ENCODE results near the gene UCK2. TPM values are rescaled to one million over a fixed set of nuclear protein-coding genes. Genes with fewer than 3 reads are reported as not detected.
A peak's percentile ranks its signal among the peaks of the same experiment; 100 is the strongest.

Gene UCK2
- total and polyA plus RNA-seq, 2 of the 8 experiments (the other 6 are each of a cell fraction or from before 2014, with no cell fraction given): 103 to 109 TPM

- H2BK120ac ChIP-seq (replicated peaks; ENCODE audit: low read depth, low read length): no peak overlapping the region
- H3K4me2 ChIP-seq (ENCODE audit: insufficient read depth in 1 of 2, low read depth in 2 of 2, low read length in 2 of 2): no peak overlapping the region
- H3K27me3 ChIP-seq (replicated peaks in 1 of 4; ENCODE audit: control insufficient read depth in 3 of 4, extremely low read depth in 1 of 4, insufficient read depth in 3 of 4, low read length in 3 of 4): no peaks in the 10 kb centered on the region
- no peak overlapping the region for H4K5ac ChIP-seq (ENCODE audit: insufficient read length, low read depth, low read length)
- no peak overlapping the region for H2BK12ac ChIP-seq (ENCODE audit: low read depth, low read length)
- H2BK15ac ChIP-seq (ENCODE audit: low read length): no peak overlapping the region
- no peaks in the 10 kb centered on the region for H3K36me3 ChIP-seq (ENCODE audit: control insufficient read depth in 2 of 4, insufficient read depth in 4 of 4, low read length in 3 of 4)
- H2BK20ac ChIP-seq (ENCODE audit: low read length): no peak overlapping the region
- FAIRE-seq: peak; percentile 75
- peaks cover 0 to 2% (median 0%) of the 10 kb centered on the region in 4 experiments; a peak in 1 of 7 replicates for H3K4me1 ChIP-seq (replicated peaks in 1 of 4; ENCODE audit: control insufficient read depth in 3 of 4, insufficient read depth in 4 of 4, low read length in 3 of 4)
- WGBS, 2 experiments (ENCODE audit: extremely low coverage in 1 of 2, insufficient coverage in 1 of 2, insufficient read length in 1 of 2, insufficient replicate concordance in 2 of 2, low coverage in 1 of 2, low lambda C conversion rate in 2 of 2, missing lambda C conversion rate in 1 of 2): 67% methylated on average over 10 of the region's 10 CpGs; no CpG with 5 or more reads in 1 of the 2 experiments
- CTCF ChIA-PET (ENCODE audit: partially characterized antibody): interaction anchor here (0.6 to 7.9 kb wide), 42 partner anchors 8 to 668 kb away, joined by 3 to 75 read pairs (median 4); partner anchors contain the start of gene FAM78B
- H3K23ac ChIP-seq (ENCODE audit: insufficient read length): no peak overlapping the region
- H3K18ac ChIP-seq (ENCODE audit: extremely low read depth, low read length): no peak overlapping the region
- no peak overlapping the region for H4K91ac ChIP-seq (replicated peaks; ENCODE audit: insufficient read length, low read length)
- H3K9me3 ChIP-seq (ENCODE audit: insufficient read depth in 2 of 2, low read depth in 1 of 2, low read length in 1 of 2): no peaks in the 10 kb centered on the region
- H3K14ac ChIP-seq (ENCODE audit: insufficient read length): no peak overlapping the region
- no peak overlapping the region for H3K4me3 ChIP-seq (ENCODE audit: extremely low read depth in 1 of 4, insufficient read depth in 2 of 4, low read depth in 3 of 4, low read length in 4 of 4)
- no peak overlapping the region for H3K4ac ChIP-seq (replicated peaks; ENCODE audit: insufficient read length, low read depth, low read length)
- no peak overlapping the region for H2AFZ ChIP-seq (ENCODE audit: low read length)
- no peak overlapping the region for H4K8ac ChIP-seq (ENCODE audit: extremely low read depth, insufficient read depth, low read length)
- no peak overlapping the region for H3K56ac ChIP-seq (replicated peaks; ENCODE audit: insufficient read length, low read depth, low read length)
- no peaks in the 10 kb centered on the region for H3K79me1 ChIP-seq (ENCODE audit: low read depth, low read length)
- POLR2A ChIA-PET (ENCODE audit: partially characterized antibody): no interaction called here
- no peaks in the 10 kb centered on the region for H3K79me2 ChIP-seq (ENCODE audit: control insufficient read depth in 1 of 2, insufficient read depth in 2 of 2, low read length in 2 of 2)
- peak in 1 of 2 experiments; percentile 70 for DNase-seq (ENCODE audit: low read depth in 1 of 2, low spot score in 2 of 2)
- H2AK5ac ChIP-seq (ENCODE audit: low read depth, low read length): no peak overlapping the region
- no peak overlapping the region for H3K27ac ChIP-seq (ENCODE audit: low read depth, low read length)
- H4K20me1 ChIP-seq (replicated peaks in 1 of 2; ENCODE audit: control insufficient read depth in 1 of 2, insufficient read depth in 2 of 2, low read length in 2 of 2): no peaks in the 10 kb centered on the region
- no peak overlapping the region for H2BK5ac ChIP-seq (ENCODE audit: low read depth, low read length)
- no peak overlapping the region for H3K9ac ChIP-seq (replicated peaks in 1 of 4; ENCODE audit: extremely low read depth in 1 of 4, low read depth in 3 of 4, low read length in 3 of 4)
- H3K23me2 ChIP-seq (ENCODE audit: low read depth, low read length): no peaks in the 10 kb centered on the region
- TF ChIP-seq ZNF274 (IDR thresholded peaks at IDR 0.05; ENCODE audit: borderline replicate concordance, extremely low read depth, low read length): no peak
- peak; percentile 89 to 92 for TF ChIP-seq SIN3A (conservative IDR thresholded peaks at IDR 0.05 in 1 of 2, IDR thresholded peaks at IDR 0.05 in 1 of 2; ENCODE audit: low read depth in 1 of 2, low read length in 2 of 2)
- no peak for TF ChIP-seq KDM1A (IDR thresholded peaks at IDR 0.05; ENCODE audit: borderline replicate concordance, low read length)
- TF ChIP-seq SP1 (IDR thresholded peaks at IDR 0.05; ENCODE audit: low read depth, low read length): no peak
- no peak for TF ChIP-seq POLR2AphosphoS5 (IDR thresholded peaks at IDR 0.05; ENCODE audit: low read depth, low read length)
- no peak for TF ChIP-seq BRCA1 (IDR thresholded peaks at IDR 0.05; ENCODE audit: low read depth, low read length)
- no peak for TF ChIP-seq RXRA (IDR thresholded peaks at IDR 0.05; ENCODE audit: insufficient read depth, low read depth, low read length)
- TF ChIP-seq SUZ12 (IDR thresholded peaks at IDR 0.05; ENCODE audit: low read length): no peak
- no peak for TF ChIP-seq SRF (IDR thresholded peaks at IDR 0.05; ENCODE audit: low read depth, low read length)
- no peak for TF ChIP-seq SIRT6 (IDR thresholded peaks at IDR 0.05; ENCODE audit: low read length)
- no peak; the same call in 1 of the 2 replicates for TF ChIP-seq YY1 (IDR thresholded peaks at IDR 0.05; ENCODE audit: low read depth, low read length)
- TF ChIP-seq EGR1 (IDR thresholded peaks at IDR 0.05; ENCODE audit: borderline replicate concordance, low read depth, low read length): no peak
- TF ChIP-seq MAFK (IDR thresholded peaks at IDR 0.05; ENCODE audit: low read depth, low read length): no peak
- TF ChIP-seq POLR2A (IDR thresholded peaks at IDR 0.05; ENCODE audit: control extremely low read depth in 1 of 2, low read depth in 2 of 2, low read length in 2 of 2): no peak
- TF ChIP-seq CHD2 (IDR thresholded peaks at IDR 0.05; ENCODE audit: low read length): no peak
Observed at GRCh38 chr1:165928075-165928731, 100.8 kb downstream of the UCK2 start.

Measured in H1 (cell line).